NCI-H1092 (cell line): Measurements from ENCODE around the gene RET.

Source experiments
- DNase-seq: peaks from one replicate; lab custom pipeline; 2025; lab: John Stamatoyannopoulos, UW

The RET gene

GRCh38 chr10:43062402-43063160 is 14.3 kb upstream of the RET start:
- no peak for DNase-seq

DNA sequence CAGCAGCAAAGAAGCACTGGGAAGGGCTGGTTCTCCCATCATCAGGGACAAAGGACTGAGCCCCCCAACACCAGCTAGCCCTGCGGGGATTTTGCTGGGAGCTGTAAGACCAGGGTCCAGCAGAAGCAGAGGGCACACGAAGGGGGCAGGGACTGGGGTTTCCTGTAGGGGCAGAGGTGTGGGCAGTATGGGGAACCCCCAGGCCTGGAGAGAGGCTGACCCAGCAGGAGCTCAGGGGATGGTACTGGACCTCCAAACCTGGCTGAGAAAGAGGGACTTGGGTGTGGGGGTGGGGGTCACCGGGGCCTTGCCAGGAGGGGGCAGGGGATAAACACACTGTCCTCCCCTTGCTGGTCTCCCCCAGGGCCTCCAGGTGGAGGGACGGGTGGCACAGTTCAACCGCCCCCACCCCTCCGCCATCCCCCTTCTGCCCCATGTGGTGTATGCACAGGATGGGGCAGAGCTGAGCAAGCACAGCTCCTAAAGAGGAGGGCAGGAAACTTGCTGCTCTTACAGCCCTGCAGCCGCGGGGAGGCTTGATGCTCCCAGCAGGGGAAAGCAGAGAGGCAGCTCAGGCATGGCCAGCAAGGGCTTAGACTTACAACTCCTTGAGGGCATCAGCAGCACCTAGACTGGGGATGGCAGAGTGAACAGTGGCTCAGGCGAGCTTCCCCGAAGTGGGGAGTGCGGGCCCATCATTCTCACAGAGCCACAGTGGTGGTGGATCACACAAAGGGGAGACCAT is 12.4 kb upstream of the RET start:
- no peak for DNase-seq

- no peak for DNase-seq
Observed at GRCh38 chr10:43065234-43065633, 11.6 kb upstream of the RET start.

- no peak for DNase-seq
Observed at GRCh38 chr10:43065761-43066160, 11.1 kb upstream of the RET start.

GRCh38 chr10:43066481-43066880 is 10.4 kb upstream of the RET start:
- DNase-seq, result no peak

GRCh38 chr10:43067391-43068135 is 9.3 kb upstream of the RET start:
- DNase-seq, result no peak

- DNase-seq, result no peak
Observed at GRCh38 chr10:43068136-43068395, 8.8 kb upstream of the RET start.

GRCh38 chr10:43068471-43069210 is 8.2 kb upstream of the RET start:
- no peak for DNase-seq

- no peak for DNase-seq
Observed at GRCh38 chr10:43069211-43069515, 7.7 kb upstream of the RET start.

DNA sequence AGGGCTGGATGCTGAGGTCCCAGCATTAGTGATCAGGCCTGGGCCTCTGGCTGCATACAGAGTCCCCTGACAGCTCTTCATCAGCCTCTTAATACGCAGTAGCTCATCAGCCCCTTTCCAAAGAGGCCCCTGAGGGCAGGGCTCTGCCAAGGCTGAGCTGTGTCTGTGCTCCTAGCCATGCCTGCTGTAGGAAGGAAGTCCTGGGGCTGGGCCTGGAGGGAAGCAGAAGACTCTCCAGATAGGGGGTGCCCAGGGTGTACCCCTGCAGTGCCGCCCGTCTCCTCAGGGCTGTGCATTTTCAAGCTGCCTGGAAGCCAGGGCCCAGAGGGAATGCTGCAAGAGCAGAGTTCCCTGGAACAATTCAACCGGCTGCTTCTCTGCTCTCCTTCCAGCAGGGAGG is 7.3 kb upstream of the RET start:
- DNase-seq, result no peak

GRCh38 chr10:43070121-43071085 is 6.5 kb upstream of the RET start:
- DNase-seq, result no peak

GRCh38 chr10:43071865-43072650 is 4.8 kb upstream of the RET start:
- DNase-seq, result no peak

GRCh38 chr10:43073191-43073590 is 3.7 kb upstream of the RET start:
- DNase-seq, result no peak

DNA sequence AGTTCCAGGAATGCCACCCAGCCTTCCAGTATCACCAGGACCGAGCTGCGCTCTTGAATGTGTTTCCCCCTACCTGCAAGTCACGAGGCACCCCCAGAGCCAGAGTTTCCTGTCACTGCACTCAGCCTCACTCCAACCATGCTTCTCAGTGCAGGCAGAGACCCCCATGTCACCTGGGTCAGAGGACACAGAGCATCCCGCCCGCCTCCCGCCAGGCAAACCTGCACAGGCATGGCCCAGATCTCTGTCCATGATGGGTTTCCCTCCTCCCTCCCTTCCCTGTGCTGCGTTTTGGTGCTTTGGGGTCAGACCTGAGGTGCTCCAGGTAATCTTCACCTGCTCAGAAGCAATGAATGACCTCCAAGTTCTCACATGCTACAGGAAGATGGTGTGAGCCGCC is 3.1 kb upstream of the RET start:
- no peak for DNase-seq

GRCh38 chr10:43074409-43074808 is 2.5 kb upstream of the RET start:
- DNase-seq, result no peak

DNA sequence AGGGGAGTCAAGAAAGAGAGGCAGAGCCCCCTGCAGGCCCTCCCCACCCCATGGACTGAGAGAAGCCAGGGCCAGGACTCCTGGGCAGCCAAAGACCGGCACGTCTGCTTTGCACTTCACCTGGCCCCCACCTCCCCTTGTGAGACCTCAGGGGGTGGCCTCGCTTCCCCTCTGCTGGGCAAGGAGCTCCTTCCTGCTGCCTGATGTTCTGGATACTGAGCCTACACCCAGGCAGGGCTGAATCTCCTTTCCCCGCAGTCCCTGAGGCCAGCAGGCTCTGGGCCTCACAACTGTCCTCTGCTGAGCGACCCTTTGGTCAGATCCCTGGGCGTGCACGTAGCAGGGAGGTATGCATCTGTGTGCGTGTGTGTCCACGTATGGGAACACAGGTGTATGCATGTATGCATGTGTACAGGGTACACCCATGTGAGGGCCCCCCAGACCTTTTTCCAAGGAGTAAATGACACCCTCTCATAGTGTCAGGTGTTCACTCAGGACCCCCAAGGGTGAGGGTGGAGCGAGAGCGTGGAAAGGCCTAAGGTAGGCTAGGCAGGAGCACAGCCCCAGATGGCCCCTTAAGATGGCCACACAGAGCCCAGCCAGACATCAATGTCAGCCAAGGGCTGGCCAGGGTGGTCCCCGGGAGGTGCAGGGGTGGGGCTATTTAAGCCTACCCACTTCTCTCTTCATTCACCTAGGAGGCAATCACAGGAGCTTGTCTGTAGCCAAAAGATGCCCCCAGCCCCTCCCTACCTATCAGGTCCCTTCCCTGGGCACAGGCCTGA is 1.9 kb upstream of the RET start:
- DNase-seq, result no peak

- no peak for DNase-seq
Observed at GRCh38 chr10:43075612-43076003, 1.3 kb upstream of the RET start.

GRCh38 chr10:43076311-43076875 is 476 bp upstream of the RET start:
- DNase-seq, result no peak

- DNase-seq, result no peak
Observed at GRCh38 chr10:43077421-43078171, 727 bp downstream of the RET start.
